NCI-H1105 (cell line): ENCODE measurements around the gene PLA2G2C.
"Not testable (repeated sequence)": the region's sequence is repeated elsewhere in the genome, so short reads cannot be mapped to it uniquely, and the experiment has no call there.

Experiments used
- DNase-seq: peaks from one replicate; lab custom pipeline; 2025; lab: John Stamatoyannopoulos, UW

Gene PLA2G2C

GRCh38 chr1:20185834-20186782, at the start of gene PLA2G2C, which contains the start of gene UBXN10:
Gene PLA2G2C, minus strand, starts transcription at chr1:20186518. Its CDS starts 9,155 bp downstream, at chr1:20177363.
Gene UBXN10, plus strand, starts transcription at chr1:20186096. Its CDS starts 4,466 bp downstream, at chr1:20190562.
- no peak for DNase-seq

- no peak for DNase-seq
Measured at GRCh38 chr1:20234788-20235535, 48.6 kb upstream of the PLA2G2C start.

- no peak for DNase-seq
Measured at GRCh38 chr1:20233866-20234265, 47.5 kb upstream of the PLA2G2C start.

DNA sequence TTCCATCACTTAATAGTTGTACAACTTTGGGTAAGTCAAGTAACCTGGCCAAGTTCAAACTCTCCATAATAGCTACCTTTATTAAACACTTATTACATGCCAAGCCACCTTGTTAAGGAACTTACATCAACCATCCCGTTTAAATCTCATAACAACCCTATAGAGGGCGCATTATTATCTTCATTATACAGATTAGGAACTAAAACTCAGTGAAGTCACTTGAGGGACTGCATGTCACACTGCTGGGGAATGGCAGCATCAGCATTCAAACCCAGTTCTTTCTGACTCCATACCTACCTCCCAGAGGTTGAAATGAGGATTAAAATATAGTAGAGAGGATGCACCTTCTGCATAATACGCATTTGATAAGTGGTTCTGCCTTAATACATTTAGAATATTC, 47.1 kb upstream of the PLA2G2C start:
- DNase-seq, result peak; percentile 21

- DNase-seq, result not testable (repeated sequence)
Measured at GRCh38 chr1:20232564-20232963, 46.2 kb upstream of the PLA2G2C start.

DNA sequence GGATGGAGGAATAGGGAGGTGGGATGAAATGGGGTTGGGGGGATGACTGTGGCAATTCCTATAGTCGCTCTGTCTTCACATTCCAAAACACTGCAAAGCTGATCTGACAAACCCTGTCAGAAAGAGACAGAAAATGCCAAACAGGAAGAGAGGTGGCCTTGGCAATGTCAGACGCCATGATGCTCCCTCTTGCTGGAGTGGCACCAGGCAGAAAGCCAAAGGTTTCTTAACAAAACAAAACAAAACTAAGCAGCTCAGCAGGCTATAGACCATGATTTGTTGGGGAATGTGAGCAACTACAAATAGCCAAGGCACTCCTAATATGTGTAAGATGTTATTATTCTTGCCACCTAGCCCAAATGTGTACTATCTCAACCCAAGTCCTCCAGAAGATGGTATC, 42.9 kb upstream of the PLA2G2C start:
- DNase-seq, result no peak

DNA sequence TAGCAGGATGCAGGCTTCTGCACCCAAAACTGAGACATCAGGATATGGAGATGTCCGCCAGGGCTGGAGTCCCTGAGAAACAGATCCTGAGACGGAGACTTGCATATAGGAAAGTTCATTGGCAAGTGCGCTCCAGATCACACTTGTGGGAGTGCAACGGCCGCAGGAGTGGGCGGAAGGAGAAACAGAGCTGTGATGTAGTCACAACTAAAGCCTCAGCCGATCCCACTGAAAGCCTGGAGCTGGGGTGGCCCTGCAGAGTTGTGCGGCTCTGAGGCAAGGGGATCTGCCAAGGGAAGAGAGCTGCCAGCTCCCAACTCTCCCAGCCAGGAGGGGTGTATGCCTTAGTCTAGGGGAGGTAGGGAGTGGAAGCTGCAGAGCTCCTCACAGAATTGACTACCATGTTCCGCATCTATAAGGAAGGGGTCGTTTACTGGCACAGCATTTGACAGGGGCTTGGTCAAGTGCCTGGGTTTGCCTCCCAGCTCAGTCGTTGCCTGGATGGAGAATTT, 42.1 kb upstream of the PLA2G2C start:
- no peak for DNase-seq

GRCh38 chr1:20227704-20228103, 41.4 kb upstream of the PLA2G2C start:
- no peak for DNase-seq

- DNase-seq, result no peak
Measured at GRCh38 chr1:20224546-20224945, 38.2 kb upstream of the PLA2G2C start.

- DNase-seq, result no peak
Measured at GRCh38 chr1:20223551-20224419, 37.5 kb upstream of the PLA2G2C start.

- no peak for DNase-seq
Measured at GRCh38 chr1:20223106-20223505, 36.8 kb upstream of the PLA2G2C start.

- DNase-seq, result no peak
Measured at GRCh38 chr1:20220036-20220435, 33.7 kb upstream of the PLA2G2C start.

- DNase-seq, result not testable (repeated sequence)
Measured at GRCh38 chr1:20219053-20219452, 32.7 kb upstream of the PLA2G2C start.

DNA sequence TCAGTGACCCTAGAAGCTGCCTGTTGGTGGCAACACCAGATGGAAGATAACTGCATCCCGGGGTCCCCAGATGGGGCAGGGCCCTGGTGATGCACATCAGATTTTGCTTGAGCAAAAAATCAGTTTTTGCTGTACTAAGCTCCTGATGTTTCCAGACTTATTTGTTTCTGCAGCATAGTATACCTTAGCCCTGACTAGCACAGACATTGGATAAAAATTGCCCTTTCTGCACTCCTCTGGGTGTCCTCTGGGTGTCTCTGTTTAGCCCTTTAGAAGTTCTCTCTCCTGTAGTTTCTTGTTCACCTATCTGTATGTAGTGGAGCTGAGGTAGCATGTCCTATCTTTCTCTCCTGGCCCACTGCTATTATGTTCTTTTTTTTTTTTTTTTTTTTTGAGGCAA, 30.3 kb upstream of the PLA2G2C start:
- DNase-seq, result peak; percentile 2

DNA sequence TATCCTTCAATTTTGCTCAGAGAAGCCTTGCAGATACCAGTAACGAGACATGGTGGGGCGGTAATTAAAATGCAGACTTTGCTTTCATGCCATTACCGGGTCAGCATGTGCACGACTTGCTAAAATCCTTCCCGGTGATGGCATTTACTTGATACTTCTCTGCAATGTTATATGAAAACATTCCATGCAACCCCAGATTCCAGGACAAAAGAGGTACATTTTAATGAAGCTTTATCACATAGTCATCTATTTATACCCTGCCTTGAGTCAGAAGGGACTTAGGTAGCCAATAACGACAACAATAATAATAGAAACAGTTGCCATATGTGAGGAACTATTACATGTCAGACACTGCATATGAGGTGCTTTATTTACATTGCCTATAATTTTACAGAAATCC, 29.4 kb upstream of the PLA2G2C start:
- no peak for DNase-seq

DNA sequence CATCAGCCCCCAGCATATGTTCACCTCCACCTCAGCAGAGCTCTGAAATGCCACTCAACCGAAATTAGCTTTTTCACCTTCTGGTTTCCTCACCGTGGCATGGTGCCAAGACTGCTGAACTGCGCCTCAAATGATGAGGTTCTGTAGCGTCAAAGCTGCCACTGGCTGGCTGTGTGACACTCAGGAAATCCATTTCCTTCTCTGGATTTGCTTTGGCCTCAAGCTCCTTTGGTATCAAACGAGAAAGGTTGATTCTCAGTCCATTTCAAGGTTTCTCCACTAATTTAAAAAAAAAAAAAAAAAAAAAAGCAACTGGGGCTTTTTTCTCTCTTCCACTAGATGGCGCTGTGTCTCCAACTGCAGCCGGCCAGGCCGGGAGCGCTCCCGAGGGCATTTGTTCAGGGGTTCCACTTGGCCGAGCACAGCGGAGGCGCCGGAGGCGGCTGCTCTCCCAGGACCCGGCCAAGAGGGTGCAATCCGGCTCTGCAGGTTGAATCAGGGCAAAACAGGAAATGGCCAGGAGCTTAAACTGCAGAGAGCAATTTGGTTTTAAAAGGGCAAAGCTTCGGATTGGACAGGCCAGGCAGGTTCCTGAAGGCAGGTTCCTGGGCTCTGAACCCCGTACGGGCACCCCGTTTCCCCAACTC, 26.5 kb upstream of the PLA2G2C start:
- peak; percentile 86 for DNase-seq

DNA sequence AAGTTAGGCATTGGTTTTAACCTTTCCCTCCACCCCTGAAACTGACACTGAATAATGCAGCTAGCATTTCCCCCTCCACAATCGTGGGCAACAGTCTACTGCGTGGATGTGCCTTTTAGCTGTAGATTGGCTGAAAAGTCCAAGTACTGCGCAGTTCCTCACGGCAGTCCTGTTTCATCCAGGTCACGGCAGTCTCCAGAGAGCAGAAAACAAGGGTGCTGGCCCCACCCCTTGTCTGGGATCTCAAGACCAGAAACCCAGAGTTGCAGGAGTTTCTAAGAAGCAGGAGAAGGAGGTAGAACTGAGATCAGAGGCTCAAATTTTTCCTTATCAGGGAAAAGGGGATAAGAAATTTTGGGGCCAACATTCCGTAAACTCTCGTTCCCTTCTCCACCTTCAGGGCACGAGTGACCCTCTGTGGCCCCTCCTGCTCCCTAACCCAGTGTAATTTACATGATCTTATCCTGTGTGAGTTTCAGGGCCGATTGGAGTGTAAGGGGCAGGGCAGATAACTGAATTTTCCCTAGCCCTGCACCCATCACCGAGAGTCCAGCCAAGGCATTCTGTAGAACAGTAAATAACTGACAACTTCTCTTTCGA, 25.9 kb upstream of the PLA2G2C start:
- DNase-seq, result no peak

DNA sequence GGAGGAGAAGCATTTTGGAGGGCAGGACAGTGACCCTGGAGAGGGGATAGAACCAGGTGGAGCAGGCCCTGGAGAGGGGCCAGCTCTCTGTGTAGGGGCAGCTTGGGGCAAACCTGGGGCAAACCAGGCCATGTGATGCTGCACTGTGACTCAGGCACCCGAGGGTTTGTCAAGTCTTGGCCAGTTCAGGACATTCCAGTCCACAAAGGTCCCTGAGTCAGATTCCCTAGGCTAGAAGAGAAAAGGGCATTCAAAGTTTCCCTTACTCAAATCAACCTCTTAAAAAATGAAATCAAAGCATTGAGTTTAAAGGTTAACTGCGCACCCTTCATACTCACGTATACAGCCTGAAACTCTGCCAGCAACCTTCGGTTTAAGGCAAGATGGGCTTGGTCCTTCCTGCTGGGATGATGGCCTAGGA, 25.2 kb upstream of the PLA2G2C start:
- no peak for DNase-seq

DNA sequence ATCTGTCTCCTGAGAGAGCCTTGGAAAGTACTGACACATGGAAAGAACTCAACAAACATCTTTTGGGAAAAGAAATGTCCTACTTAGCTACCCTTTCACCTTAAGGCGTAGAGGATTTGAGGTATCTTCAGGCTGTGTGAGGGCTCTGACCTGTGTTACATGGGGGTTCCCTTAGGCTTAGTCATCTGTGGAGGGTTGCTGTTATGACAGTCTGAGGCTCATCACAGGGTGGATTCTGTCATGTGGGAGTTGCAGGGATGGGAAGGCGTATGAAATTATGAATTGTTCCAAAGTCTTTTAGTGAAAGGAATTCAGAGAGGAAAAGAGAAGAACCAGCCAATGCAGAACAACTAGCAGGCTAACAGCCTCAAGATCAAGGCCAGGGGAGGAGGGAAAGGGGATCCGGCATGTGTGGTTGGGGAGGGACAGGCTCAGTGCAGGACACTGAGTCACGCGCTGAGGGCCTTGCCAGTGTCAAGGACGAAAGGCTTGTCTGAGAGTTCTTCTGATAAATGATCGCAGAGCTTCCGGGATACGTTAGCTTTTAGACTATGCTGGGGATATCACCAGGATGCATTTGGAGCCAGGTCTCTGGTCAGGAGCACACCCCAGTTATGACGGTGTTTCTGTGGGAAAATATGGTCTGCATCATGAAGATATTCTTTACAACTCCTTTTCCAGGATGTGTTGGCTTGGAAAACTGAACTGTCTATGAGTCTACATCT, 24.6 kb upstream of the PLA2G2C start:
- DNase-seq, result no peak

GRCh38 chr1:20209471-20209870, 23.2 kb upstream of the PLA2G2C start:
- no peak for DNase-seq
